ENCODE results near the gene RCC2.
"Not testable (repeated sequence)": the region's sequence is repeated elsewhere in the genome, so short reads cannot be mapped to it uniquely, and the experiment has no call there.

The RCC2 gene

DNA sequence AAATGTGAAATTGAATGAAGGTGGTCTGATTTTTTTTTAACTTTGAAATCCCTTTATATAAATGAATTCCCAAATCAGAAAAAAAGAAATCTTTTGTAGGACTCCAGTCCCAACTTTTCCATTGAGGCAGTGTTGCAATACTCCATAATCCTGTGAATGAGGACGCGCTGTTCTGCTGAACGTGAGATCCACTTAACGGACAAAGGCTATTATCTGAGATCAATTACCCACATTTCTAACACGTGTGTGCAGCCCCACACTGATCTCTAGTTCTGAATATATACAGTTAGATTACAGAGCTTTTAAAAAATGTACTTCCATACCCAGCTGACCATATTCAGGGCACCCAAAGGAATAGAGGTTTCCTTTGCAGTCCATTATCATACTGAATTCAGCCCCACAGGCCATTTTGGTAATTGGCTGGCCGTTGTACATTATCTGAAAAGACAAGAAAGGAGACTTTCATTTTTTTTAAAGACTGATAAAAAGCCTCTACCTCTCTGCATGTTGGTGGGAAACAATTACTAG, 19.0 kb downstream of the RCC2 start:
- no peak for DNase-seq

GRCh38 chr1:17419626-17420328, 19.7 kb downstream of the RCC2 start:
- DNase-seq = peak in 41 of 56 donors; percentile 4 to 75 (median 31)

GRCh38 chr1:17416389-17416788, 23.1 kb downstream of the RCC2 start:
- DNase-seq = no peak

GRCh38 chr1:17414022-17414421, 25.5 kb downstream of the RCC2 start:
- DNase-seq = no peak

- DNase-seq = no peak
Observed at GRCh38 chr1:17412093-17412870, 27.2 kb downstream of the RCC2 start.

DNA sequence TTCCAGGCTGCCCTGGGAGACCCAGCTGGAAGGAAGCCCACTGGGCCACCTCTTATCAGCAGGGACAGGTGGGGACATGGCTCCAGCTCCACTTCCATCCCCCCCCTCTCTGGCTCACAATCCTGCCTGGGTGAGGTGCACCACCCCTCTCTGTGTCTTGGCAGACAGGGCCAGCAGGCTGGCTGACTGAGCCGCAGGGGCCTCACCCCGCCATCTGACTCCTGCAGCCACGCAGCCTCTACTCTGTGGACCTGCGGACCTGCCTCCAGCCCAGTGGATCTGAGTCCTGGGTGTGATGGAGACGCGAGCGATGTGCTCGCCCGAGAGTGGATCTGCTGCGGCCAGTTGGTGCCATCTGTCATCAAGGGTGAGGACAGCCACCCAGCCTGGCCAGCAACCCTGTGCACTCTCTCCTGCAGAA, 30.1 kb downstream of the RCC2 start:
- DNase-seq = no peak

GRCh38 chr1:17407786-17408514, 31.5 kb downstream of the RCC2 start:
- not testable (repeated sequence) for DNase-seq

GRCh38 chr1:17406760-17407475, 32.6 kb downstream of the RCC2 start:
- not testable (repeated sequence) for DNase-seq

DNA sequence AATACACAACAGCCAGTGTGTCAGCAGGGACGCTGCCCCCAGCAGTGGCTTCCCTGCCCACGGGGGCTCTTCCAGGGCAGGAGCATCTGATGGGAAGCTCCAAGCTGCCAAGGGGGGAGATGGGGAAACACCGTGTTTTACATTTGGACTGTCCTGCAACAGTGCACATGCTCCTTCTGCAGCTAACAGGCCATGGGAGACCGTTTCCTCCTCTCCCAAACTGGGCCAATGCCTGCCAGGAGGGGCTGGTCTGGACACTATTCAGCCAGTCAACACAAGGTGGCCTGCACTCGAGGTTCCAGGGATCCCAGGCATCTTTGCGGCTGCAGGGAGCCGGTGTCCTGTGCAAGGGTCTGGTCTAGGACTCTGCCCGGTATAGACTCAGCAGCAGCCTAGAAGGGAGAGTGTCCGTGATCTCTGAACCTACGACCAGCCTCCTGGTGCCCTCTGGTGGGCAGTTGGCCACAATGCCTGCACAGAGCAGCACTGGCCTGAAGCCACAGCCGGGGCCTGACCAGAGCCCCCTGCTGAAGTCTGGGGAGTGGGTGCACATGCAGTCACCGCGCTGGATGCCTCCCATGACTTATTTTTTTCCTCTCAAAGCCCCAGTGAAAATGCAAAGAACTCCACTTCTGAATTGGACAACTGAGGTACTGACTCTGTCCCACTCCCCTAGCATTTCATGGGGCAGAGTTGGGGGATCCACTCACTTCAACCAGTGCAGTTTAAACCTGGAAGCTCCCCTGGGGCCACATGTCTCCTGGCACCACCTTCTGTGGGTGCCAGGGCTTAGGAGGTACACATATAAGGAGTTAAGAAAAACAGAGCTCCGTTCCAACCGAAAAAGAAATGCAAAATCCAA, 33.3 kb downstream of the RCC2 start:
- peak in 44 of 56 donors; percentile 5 to 72 (median 24) for DNase-seq

- no peak for DNase-seq
Observed at GRCh38 chr1:17404820-17405219, 34.7 kb downstream of the RCC2 start.

GRCh38 chr1:17404034-17404684, 35.3 kb downstream of the RCC2 start:
- DNase-seq = no peak

GRCh38 chr1:17403081-17403480, 36.4 kb downstream of the RCC2 start:
- DNase-seq = no peak

DNA sequence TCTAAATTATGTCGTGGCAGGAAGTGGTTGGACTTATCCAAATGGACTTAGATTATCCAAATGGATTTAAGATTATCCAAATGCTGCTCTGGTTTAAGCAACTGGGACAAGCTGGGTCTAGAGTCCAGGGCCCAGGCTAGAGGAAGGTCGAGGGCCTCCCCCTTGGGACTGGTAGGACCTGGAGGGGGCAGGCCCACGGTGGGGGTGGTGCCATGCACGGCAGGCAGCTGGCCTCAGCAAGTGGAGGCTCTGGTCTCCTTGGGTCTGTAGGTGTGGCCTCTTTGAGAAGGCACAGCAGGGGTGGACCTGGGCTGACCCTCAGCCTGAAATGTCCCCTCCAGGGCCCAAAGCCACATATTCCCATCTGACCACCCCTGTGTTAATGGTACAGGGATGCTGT, 37.6 kb downstream of the RCC2 start:
- DNase-seq = no peak

DNA sequence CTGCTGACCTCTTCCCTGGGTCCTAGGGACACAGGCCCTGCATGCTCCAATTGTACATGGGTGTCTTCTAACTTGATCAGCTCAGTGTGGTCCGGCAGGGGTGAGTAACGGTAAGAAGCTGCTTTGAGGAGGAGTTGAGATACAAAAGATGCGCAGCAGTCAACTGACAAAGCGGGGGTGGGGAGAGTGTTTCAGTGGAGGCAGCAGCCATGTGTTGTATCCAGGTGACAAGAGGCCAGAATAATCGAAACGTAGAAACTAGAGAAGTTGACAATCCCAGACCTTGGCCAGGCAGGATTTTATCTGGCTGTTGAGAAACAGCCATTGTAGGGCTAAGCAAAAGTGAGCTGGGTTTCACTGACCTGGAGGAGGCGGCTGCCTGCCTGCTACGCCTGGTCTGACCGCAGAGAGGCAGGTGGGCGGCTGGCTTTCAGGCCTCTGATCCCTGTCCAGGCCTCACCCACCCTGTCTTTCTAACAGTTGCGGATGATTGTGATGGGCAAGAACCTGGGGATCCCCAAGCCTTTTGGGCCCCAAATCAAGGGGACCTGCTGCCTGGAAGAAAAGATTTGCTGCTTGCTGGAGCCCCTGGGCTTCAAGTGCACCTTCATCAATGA, 38.6 kb downstream of the RCC2 start:
- DNase-seq = no peak

GRCh38 chr1:17397910-17398695, 41.4 kb downstream of the RCC2 start:
- no peak for DNase-seq

- DNase-seq = no peak
Observed at GRCh38 chr1:17393230-17393629, 46.2 kb downstream of the RCC2 start.

- DNase-seq = no peak
Observed at GRCh38 chr1:17392199-17392740, 47.2 kb downstream of the RCC2 start.

- no peak for DNase-seq
Observed at GRCh38 chr1:17381161-17381560, 58.3 kb downstream of the RCC2 start.

Measured in nucleus accumbens (tissue), 56 donors.